MM.1S (cell line): ENCODE results near the gene EPGN.

Source experiments
- DNase-seq: peaks from one replicate; pipeline ENCODE4 v3.0.0-alpha.2; 2015
- H2AFZ ChIP-seq: fragments of 300-600 bp; sonication (generic); 2 replicates; pipeline ENCODE4 v1.6.0; 2016; ENCODE audit warnings: antibody characterized with exemption, low read length
- H3F3A ChIP-seq: fragments of 300-600 bp; sonication (generic); 2 replicates; pipeline ENCODE4 v1.6.1; 2016; ENCODE audit warnings: mild to moderate bottlenecking, antibody characterized with exemption, low read length, moderate library complexity, mixed read lengths; ENCODE audit not compliant: insufficient read depth
- H3K27ac ChIP-seq: fragments of 300-600 bp; sonication (generic); 2 replicates; pipeline ENCODE4 v1.5.1; 2016; ENCODE audit warnings: mild to moderate bottlenecking, low read length
- H3K27me3 ChIP-seq: fragments of 300-600 bp; sonication (generic); replicated peaks from 2 replicates; pipeline ENCODE4 v1.6.0; 2016; ENCODE audit warnings: low read length; ENCODE audit not compliant: insufficient read depth
- H3K36me3 ChIP-seq: fragments of 300-600 bp; sonication (generic); replicated peaks from 2 replicates; pipeline ENCODE4 v1.6.1; 2016; ENCODE audit warnings: mild to moderate bottlenecking, low read length, mixed read lengths; ENCODE audit not compliant: insufficient read depth
- H3K4me1 ChIP-seq: fragments of 300-600 bp; sonication (generic); 2 replicates; pipeline ENCODE4 v1.6.1; 2016; ENCODE audit warnings: low read length, mixed read lengths
- H3K4me2 ChIP-seq: fragments of 300-600 bp; sonication (generic); 2 replicates; pipeline ENCODE4 v1.6.0; 2016; ENCODE audit warnings: low read depth, low read length
- H3K4me3 ChIP-seq: fragments of 300-600 bp; sonication (generic); 2 replicates; pipeline ENCODE4 v1.5.1; 2016; ENCODE audit warnings: low read length, mixed read lengths
- H3K79me2 ChIP-seq: fragments of 300-600 bp; sonication (generic); 2 replicates; pipeline ENCODE4 v1.6.1; 2016; ENCODE audit warnings: mixed run types, low read length, mixed read lengths
- H3K9ac ChIP-seq: fragments of 300-600 bp; sonication (generic); 2 replicates; pipeline ENCODE4 v1.6.1; 2016; ENCODE audit warnings: low read length, mixed read lengths
- H3K9me2 ChIP-seq: fragments of 300-600 bp; sonication (generic); replicated peaks from 2 replicates; pipeline ENCODE4 v1.6.1; 2016; ENCODE audit warnings: mild to moderate bottlenecking, low read length, mixed read lengths; ENCODE audit not compliant: insufficient read depth
- H3K9me3 ChIP-seq: fragments of 300-600 bp; sonication (generic); replicated peaks from 2 replicates; pipeline ENCODE4 v1.6.1; 2016; ENCODE audit warnings: mild to moderate bottlenecking, low read length, mixed read lengths; ENCODE audit not compliant: insufficient read depth
- H4K20me1 ChIP-seq: fragments of 300-600 bp; sonication (generic); 2 replicates; pipeline ENCODE4 v1.6.1; 2016; ENCODE audit warnings: mild to moderate bottlenecking, low read length, moderate library complexity, mixed read lengths; ENCODE audit not compliant: insufficient read depth
- EZH2 ChIP-seq: fragments of 300-600 bp; sonication (generic); optimal IDR thresholded peaks from 2 replicates; pipeline ENCODE3; 2017; ENCODE audit warnings: low read depth, mild to moderate bottlenecking, antibody characterized with exemption, low read length, mixed read lengths
- EZH2phosphoT487 ChIP-seq: fragments of 300-600 bp; sonication (generic); IDR thresholded peaks from 2 replicates; pipeline ENCODE4 v1.6.1; 2018; ENCODE audit warnings: antibody characterized with exemption, low read length
- TF ChIP-seq, protein P1 (sequence below): fragments of 300-600 bp; sonication (generic); IDR thresholded peaks from 2 replicates; pipeline ENCODE4 v1.5.1; 2016; ENCODE audit warnings: antibody characterized with exemption, low read length, mixed read lengths

The EPGN gene

GRCh38 chr4:74292111-74292870, 16.0 kb upstream of the EPGN start:
- Histone ChIP-seq H3K27ac (no peak overlapping the region), H3K9me3 (no peaks in the 10 kb centered on the region), H4K20me1 (no peaks in the 10 kb centered on the region), H3K36me3 (no peaks in the 10 kb centered on the region), H3F3A (no peaks in the 10 kb centered on the region), H3K4me3 (no peak overlapping the region), H3K9me2 (no peaks in the 10 kb centered on the region), H3K4me1 (no peaks in the 10 kb centered on the region), H3K4me2 (no peak overlapping the region), H2AFZ (no peak overlapping the region), H3K9ac (no peak overlapping the region), H3K27me3 (no peaks in the 10 kb centered on the region), H3K79me2 (no peaks in the 10 kb centered on the region)
- no peak for TF ChIP-seq EZH2
- TF ChIP-seq EZH2phosphoT487, result no peak
- TF ChIP-seq, protein P1, sequence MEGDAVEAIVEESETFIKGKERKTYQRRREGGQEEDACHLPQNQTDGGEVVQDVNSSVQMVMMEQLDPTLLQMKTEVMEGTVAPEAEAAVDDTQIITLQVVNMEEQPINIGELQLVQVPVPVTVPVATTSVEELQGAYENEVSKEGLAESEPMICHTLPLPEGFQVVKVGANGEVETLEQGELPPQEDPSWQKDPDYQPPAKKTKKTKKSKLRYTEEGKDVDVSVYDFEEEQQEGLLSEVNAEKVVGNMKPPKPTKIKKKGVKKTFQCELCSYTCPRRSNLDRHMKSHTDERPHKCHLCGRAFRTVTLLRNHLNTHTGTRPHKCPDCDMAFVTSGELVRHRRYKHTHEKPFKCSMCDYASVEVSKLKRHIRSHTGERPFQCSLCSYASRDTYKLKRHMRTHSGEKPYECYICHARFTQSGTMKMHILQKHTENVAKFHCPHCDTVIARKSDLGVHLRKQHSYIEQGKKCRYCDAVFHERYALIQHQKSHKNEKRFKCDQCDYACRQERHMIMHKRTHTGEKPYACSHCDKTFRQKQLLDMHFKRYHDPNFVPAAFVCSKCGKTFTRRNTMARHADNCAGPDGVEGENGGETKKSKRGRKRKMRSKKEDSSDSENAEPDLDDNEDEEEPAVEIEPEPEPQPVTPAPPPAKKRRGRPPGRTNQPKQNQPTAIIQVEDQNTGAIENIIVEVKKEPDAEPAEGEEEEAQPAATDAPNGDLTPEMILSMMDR, result no peak
- no peak for DNase-seq

GRCh38 chr4:74293558-74293957, 14.7 kb upstream of the EPGN start:
- Histone ChIP-seq H3K27ac (no peak overlapping the region), H3K9me2 (no peaks in the 10 kb centered on the region), H3K4me2 (no peak overlapping the region), H3K4me3 (no peak overlapping the region), H3K9ac (no peak overlapping the region), H3K79me2 (no peaks in the 10 kb centered on the region), H4K20me1 (no peaks in the 10 kb centered on the region), H3K4me1 (no peaks in the 10 kb centered on the region), H3K36me3 (no peaks in the 10 kb centered on the region), H3K9me3 (no peaks in the 10 kb centered on the region), H2AFZ (no peak overlapping the region), H3K27me3 (no peaks in the 10 kb centered on the region), H3F3A (no peaks in the 10 kb centered on the region)
- DNase-seq, result no peak
- no peak for TF ChIP-seq EZH2
- TF ChIP-seq, protein P1, result no peak
- TF ChIP-seq EZH2phosphoT487, result no peak

DNA sequence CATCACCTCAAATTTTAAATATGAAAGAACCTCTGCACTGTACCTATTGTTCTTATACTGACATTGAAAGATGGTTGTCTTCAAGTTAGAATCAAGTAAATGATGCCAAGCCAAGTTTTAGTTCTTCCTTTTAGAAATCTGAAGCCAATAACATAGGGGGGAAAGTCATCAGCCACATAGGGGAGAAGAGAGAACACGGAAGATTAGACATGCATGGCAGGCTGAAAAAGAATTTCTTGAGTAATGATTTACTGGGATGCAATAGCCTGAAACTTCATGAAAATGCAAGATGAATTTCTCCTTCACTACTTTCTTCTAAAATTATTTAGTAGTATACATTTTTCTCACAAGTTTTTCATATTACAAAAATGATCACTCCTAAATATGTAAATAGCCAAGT, 13.6 kb upstream of the EPGN start:
- Histone ChIP-seq H4K20me1 (no peaks in the 10 kb centered on the region), H3K4me1 (no peaks in the 10 kb centered on the region), H3K9me2 (no peaks in the 10 kb centered on the region), H3F3A (no peaks in the 10 kb centered on the region), H3K9ac (no peak overlapping the region), H3K4me2 (no peak overlapping the region), H3K36me3 (no peaks in the 10 kb centered on the region), H3K27me3 (no peaks in the 10 kb centered on the region), H3K4me3 (no peak overlapping the region), H2AFZ (no peak overlapping the region), H3K9me3 (no peaks in the 10 kb centered on the region), H3K79me2 (no peaks in the 10 kb centered on the region), H3K27ac (no peak overlapping the region)
- DNase-seq, result no peak
- TF ChIP-seq EZH2phosphoT487 (no peak), EZH2 (no peak)
- TF ChIP-seq, protein P1, result no peak
